ENCODE results near the gene NR3C2. TPM values are rescaled to one million over a fixed set of nuclear protein-coding genes. Genes with fewer than 3 reads are reported as not detected.

NR3C2 gene
- polyA plus RNA-seq, 2 donors, result 0.57 to 0.67 TPM

GRCh38 chr4:148436512-148436911 lies 5.7 kb downstream of the NR3C2 start:
- no peak overlapping the region for H3K4me3 ChIP-seq (ENCODE audit: low read depth in 1 of 2, low read length in 2 of 2)
- no peak overlapping the region for H3K27ac ChIP-seq (ENCODE audit: low read depth in 2 of 2, low read length in 1 of 2)
- no peaks in the 10 kb centered on the region for H3K4me1 ChIP-seq (ENCODE audit: control insufficient read depth in 2 of 2, insufficient read depth in 2 of 2, low read length in 1 of 2)
- no peaks in the 10 kb centered on the region for H3K9me3 ChIP-seq (ENCODE audit: control insufficient read depth in 2 of 2, insufficient read depth in 1 of 2, low read depth in 1 of 2, low read length in 1 of 2)
- WGBS, 2 donors, result 84 to 85% methylated on average over 7 of the region's 7 CpGs
- H3K27me3 ChIP-seq (ENCODE audit: control insufficient read depth in 1 of 2, insufficient read depth in 2 of 2, low read length in 2 of 2), result no peaks in the 10 kb centered on the region
- H3K36me3 ChIP-seq (ENCODE audit: control insufficient read depth in 2 of 2, insufficient read depth in 2 of 2, low read length in 1 of 2), result no peaks in the 10 kb centered on the region

GRCh38 chr4:148435654-148436406 lies 6.4 kb downstream of the NR3C2 start:
- no peaks in the 10 kb centered on the region for H3K4me1 ChIP-seq (ENCODE audit: control insufficient read depth in 2 of 2, insufficient read depth in 2 of 2, low read length in 1 of 2)
- H3K27ac ChIP-seq (ENCODE audit: low read depth in 2 of 2, low read length in 1 of 2), result no peak overlapping the region
- no peaks in the 10 kb centered on the region for H3K9me3 ChIP-seq (ENCODE audit: control insufficient read depth in 2 of 2, insufficient read depth in 1 of 2, low read depth in 1 of 2, low read length in 1 of 2)
- WGBS, 2 donors, result 86 to 88% methylated on average over 16 of the region's 16 CpGs
- H3K36me3 ChIP-seq (ENCODE audit: control insufficient read depth in 2 of 2, insufficient read depth in 2 of 2, low read length in 1 of 2), result no peaks in the 10 kb centered on the region
- H3K27me3 ChIP-seq (ENCODE audit: control insufficient read depth in 1 of 2, insufficient read depth in 2 of 2, low read length in 2 of 2), result no peaks in the 10 kb centered on the region
- no peak overlapping the region for H3K4me3 ChIP-seq (ENCODE audit: low read depth in 1 of 2, low read length in 2 of 2)

DNA sequence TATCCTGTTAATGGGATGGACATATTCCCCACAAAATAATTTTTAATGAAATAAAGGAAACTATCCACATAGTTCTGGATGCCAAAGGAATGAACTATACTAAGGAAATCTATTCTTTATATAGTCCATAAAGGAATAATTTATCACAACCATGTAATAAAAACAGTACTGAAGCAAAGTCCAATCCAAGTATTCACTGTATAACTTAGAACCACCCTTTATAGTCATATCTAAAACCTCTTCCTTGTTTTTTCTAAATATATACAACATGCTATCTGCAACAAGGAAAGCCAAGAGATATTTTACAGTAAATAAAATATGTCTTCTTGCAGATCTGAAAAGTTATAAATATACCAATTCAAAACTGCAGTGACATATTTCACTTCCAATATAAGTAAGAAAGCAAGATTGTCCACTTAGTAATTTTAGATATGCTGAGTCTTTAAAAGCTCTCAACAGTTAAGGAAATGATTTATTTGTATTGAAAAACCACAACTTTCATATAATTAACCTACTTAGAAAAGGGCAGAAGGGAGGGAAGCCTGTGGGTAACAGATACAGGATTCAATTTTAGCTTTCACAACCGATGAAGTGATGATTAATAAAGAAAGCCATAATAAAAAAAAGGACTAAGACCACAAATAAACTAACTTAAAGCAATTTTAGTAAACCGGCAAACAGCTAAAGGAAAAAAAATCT lies 8.0 kb downstream of the NR3C2 start:
- WGBS, 2 donors, result 54% methylated on average over 2 of the region's 2 CpGs
- no peaks in the 10 kb centered on the region for H3K4me1 ChIP-seq (ENCODE audit: control insufficient read depth in 2 of 2, insufficient read depth in 2 of 2, low read length in 1 of 2)
- H3K27ac ChIP-seq (ENCODE audit: low read depth in 2 of 2, low read length in 1 of 2), result no peak overlapping the region
- H3K4me3 ChIP-seq (ENCODE audit: low read depth in 1 of 2, low read length in 2 of 2), result no peak overlapping the region
- no peaks in the 10 kb centered on the region for H3K36me3 ChIP-seq (ENCODE audit: control insufficient read depth in 2 of 2, insufficient read depth in 2 of 2, low read length in 1 of 2)
- no peaks in the 10 kb centered on the region for H3K27me3 ChIP-seq (ENCODE audit: control insufficient read depth in 1 of 2, insufficient read depth in 2 of 2, low read length in 2 of 2)
- H3K9me3 ChIP-seq (ENCODE audit: control insufficient read depth in 2 of 2, insufficient read depth in 1 of 2, low read depth in 1 of 2, low read length in 1 of 2), result no peaks in the 10 kb centered on the region

- no peaks in the 10 kb centered on the region for H3K9me3 ChIP-seq (ENCODE audit: control insufficient read depth in 2 of 2, insufficient read depth in 1 of 2, low read depth in 1 of 2, low read length in 1 of 2)
- 66 to 94% methylated on average over 4 of the region's 4 CpGs for WGBS, 2 donors
- no peak overlapping the region for H3K4me3 ChIP-seq (ENCODE audit: low read depth in 1 of 2, low read length in 2 of 2)
- H3K27me3 ChIP-seq (ENCODE audit: control insufficient read depth in 1 of 2, insufficient read depth in 2 of 2, low read length in 2 of 2), result no peaks in the 10 kb centered on the region
- H3K4me1 ChIP-seq (ENCODE audit: control insufficient read depth in 2 of 2, insufficient read depth in 2 of 2, low read length in 1 of 2), result peaks cover 0 to 3% of the 10 kb centered on the region in 2 donors
- no peak overlapping the region for H3K27ac ChIP-seq (ENCODE audit: low read depth in 2 of 2, low read length in 1 of 2)
- H3K36me3 ChIP-seq (ENCODE audit: control insufficient read depth in 2 of 2, insufficient read depth in 2 of 2, low read length in 1 of 2), result no peaks in the 10 kb centered on the region
These were observed 10.8 kb downstream of the NR3C2 start for GRCh38 chr4:148431401-148431800.

DNA sequence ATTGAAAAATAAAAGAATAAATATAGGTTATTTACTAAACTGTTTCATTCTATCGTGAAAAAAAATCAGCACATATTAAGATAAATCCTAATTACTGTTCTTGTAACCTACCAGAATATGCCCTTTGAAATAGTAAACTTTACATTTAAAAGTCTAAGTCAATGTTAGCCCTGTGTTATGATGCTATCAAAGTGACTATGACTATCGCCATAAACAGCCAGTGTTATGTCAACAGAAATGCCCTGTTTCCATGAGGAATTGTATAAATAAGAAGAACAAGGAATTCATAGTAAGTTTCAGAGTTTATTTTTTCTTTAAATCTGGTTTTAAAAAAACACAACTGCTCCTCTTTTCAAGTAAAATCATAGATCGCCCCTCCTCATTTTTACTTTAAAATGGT lies 11.4 kb downstream of the NR3C2 start:
- H3K27me3 ChIP-seq (ENCODE audit: control insufficient read depth in 1 of 2, insufficient read depth in 2 of 2, low read length in 2 of 2), result no peaks in the 10 kb centered on the region
- H3K9me3 ChIP-seq (ENCODE audit: control insufficient read depth in 2 of 2, insufficient read depth in 1 of 2, low read depth in 1 of 2, low read length in 1 of 2), result no peaks in the 10 kb centered on the region
- WGBS, 2 donors, result 78 to 94% methylated on average over 3 of the region's 3 CpGs
- peaks cover 0 to 3% of the 10 kb centered on the region in 2 donors for H3K4me1 ChIP-seq (ENCODE audit: control insufficient read depth in 2 of 2, insufficient read depth in 2 of 2, low read length in 1 of 2)
- no peaks in the 10 kb centered on the region for H3K36me3 ChIP-seq (ENCODE audit: control insufficient read depth in 2 of 2, insufficient read depth in 2 of 2, low read length in 1 of 2)
- no peak overlapping the region for H3K4me3 ChIP-seq (ENCODE audit: low read depth in 1 of 2, low read length in 2 of 2)
- H3K27ac ChIP-seq (ENCODE audit: low read depth in 2 of 2, low read length in 1 of 2), result no peak overlapping the region

GRCh38 chr4:148429206-148429605 lies 13.0 kb downstream of the NR3C2 start:
- Histone ChIP-seq H3K36me3 (ENCODE audit: control insufficient read depth in 2 of 2, insufficient read depth in 2 of 2, low read length in 1 of 2) (no peaks in the 10 kb centered on the region), H3K9me3 (ENCODE audit: control insufficient read depth in 2 of 2, insufficient read depth in 1 of 2, low read depth in 1 of 2, low read length in 1 of 2) (no peaks in the 10 kb centered on the region), H3K27ac (ENCODE audit: low read depth in 2 of 2, low read length in 1 of 2) (no peak overlapping the region), H3K27me3 (ENCODE audit: control insufficient read depth in 1 of 2, insufficient read depth in 2 of 2, low read length in 2 of 2) (no peaks in the 10 kb centered on the region), H3K4me1 (ENCODE audit: control insufficient read depth in 2 of 2, insufficient read depth in 2 of 2, low read length in 1 of 2) (peaks cover 0 to 3% of the 10 kb centered on the region in 2 donors), H3K4me3 (ENCODE audit: low read depth in 1 of 2, low read length in 2 of 2) (no peak overlapping the region)
- 81 to 84% methylated on average over 2 of the region's 2 CpGs for WGBS, 2 donors

GRCh38 chr4:148426643-148427042 lies 15.6 kb downstream of the NR3C2 start:
- WGBS, 2 donors, result 97 to 98% methylated on average over 5 of the region's 5 CpGs
- Histone ChIP-seq H3K4me1 (ENCODE audit: control insufficient read depth in 2 of 2, insufficient read depth in 2 of 2, low read length in 1 of 2) (peaks cover 0 to 3% of the 10 kb centered on the region in 2 donors), H3K9me3 (ENCODE audit: control insufficient read depth in 2 of 2, insufficient read depth in 1 of 2, low read depth in 1 of 2, low read length in 1 of 2) (no peaks in the 10 kb centered on the region), H3K4me3 (ENCODE audit: low read depth in 1 of 2, low read length in 2 of 2) (no peak overlapping the region), H3K36me3 (ENCODE audit: control insufficient read depth in 2 of 2, insufficient read depth in 2 of 2, low read length in 1 of 2) (no peaks in the 10 kb centered on the region), H3K27ac (ENCODE audit: low read depth in 2 of 2, low read length in 1 of 2) (no peak overlapping the region), H3K27me3 (ENCODE audit: control insufficient read depth in 1 of 2, insufficient read depth in 2 of 2, low read length in 2 of 2) (no peaks in the 10 kb centered on the region)

DNA sequence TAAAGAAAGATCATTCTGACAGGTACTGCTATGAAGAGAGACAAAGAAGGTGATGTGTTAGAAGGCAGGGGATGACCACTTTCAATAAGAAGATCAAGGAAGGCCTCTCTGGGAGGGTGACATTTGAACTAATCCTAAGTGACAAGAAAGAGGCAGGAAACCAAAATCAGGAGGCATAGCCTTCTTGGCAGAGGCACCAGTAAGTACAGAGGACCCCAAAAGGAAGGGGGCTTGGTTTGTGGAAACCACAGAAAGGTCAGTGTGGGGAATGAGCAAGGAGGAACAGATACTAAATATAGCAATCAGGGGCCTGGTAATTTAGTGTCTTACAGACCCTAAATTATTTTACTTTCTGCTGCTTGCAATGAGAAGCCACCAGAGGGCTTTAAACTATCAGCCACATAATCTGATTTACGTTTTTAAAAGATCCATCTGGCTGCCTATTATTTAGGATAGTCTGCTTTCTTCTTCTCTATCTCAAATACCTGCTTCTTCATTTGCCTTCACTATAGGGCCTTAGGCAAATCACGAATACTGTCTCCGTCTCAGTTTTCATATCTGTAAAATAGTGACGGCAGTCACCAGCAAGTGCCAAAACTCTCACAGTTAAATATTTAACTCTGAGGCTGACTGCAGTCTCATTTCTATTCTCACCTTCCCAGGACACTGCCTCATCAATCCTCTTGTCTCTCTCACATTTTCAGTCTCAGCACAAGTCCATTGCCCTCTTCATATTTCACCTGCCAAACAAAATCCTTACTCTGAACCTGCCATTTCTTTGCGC lies 16.7 kb downstream of the NR3C2 start:
- H3K27ac ChIP-seq (ENCODE audit: low read depth in 2 of 2, low read length in 1 of 2), result no peak overlapping the region
- H3K27me3 ChIP-seq (ENCODE audit: control insufficient read depth in 1 of 2, insufficient read depth in 2 of 2, low read length in 2 of 2), result no peaks in the 10 kb centered on the region
- no peaks in the 10 kb centered on the region for H3K36me3 ChIP-seq (ENCODE audit: control insufficient read depth in 2 of 2, insufficient read depth in 2 of 2, low read length in 1 of 2)
- H3K9me3 ChIP-seq (ENCODE audit: control insufficient read depth in 2 of 2, insufficient read depth in 1 of 2, low read depth in 1 of 2, low read length in 1 of 2), result no peaks in the 10 kb centered on the region
- H3K4me1 ChIP-seq (ENCODE audit: control insufficient read depth in 2 of 2, insufficient read depth in 2 of 2, low read length in 1 of 2), result peaks cover 0 to 3% of the 10 kb centered on the region in 2 donors
- no peak overlapping the region for H3K4me3 ChIP-seq (ENCODE audit: low read depth in 1 of 2, low read length in 2 of 2)
- 55 to 73% methylated on average over 5 of the region's 5 CpGs for WGBS, 2 donors

DNA sequence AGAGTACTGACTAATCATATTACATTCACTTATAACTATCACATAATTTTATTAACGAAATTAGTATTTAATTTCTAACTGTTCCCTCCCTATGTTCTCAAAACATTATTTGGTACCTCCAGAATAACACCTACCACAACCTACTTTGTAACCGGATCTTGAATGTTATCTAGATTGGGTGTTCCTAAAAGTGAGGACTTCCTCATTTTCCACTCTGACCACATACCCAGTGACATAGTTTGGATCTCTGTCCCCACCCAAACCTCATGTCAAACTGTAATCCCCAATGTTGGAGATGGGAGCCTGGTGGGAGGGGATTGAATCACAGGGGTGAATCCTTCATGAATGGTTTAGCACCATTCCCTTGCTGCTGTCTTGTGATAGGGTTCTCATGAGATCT lies 21.8 kb downstream of the NR3C2 start:
- Histone ChIP-seq H3K27me3 (ENCODE audit: control insufficient read depth in 1 of 2, insufficient read depth in 2 of 2, low read length in 2 of 2) (no peaks in the 10 kb centered on the region), H3K4me1 (ENCODE audit: control insufficient read depth in 2 of 2, insufficient read depth in 2 of 2, low read length in 1 of 2) (no peaks in the 10 kb centered on the region), H3K4me3 (ENCODE audit: low read depth in 1 of 2, low read length in 2 of 2) (no peak overlapping the region), H3K9me3 (ENCODE audit: control insufficient read depth in 2 of 2, insufficient read depth in 1 of 2, low read depth in 1 of 2, low read length in 1 of 2) (no peaks in the 10 kb centered on the region), H3K36me3 (ENCODE audit: control insufficient read depth in 2 of 2, insufficient read depth in 2 of 2, low read length in 1 of 2) (no peaks in the 10 kb centered on the region), H3K27ac (ENCODE audit: low read depth in 2 of 2, low read length in 1 of 2) (no peak overlapping the region)
- WGBS, 2 donors, result 48 to 66% methylated on average over 2 of the region's 2 CpGs
